HG02943 (cell line): ENCODE data around the gene SLC5A9.
"Not testable (repeated sequence)": the region's sequence is repeated elsewhere in the genome, so short reads cannot be mapped to it uniquely, and the experiment has no call there.

Source experiments
- ATAC-seq: cut with Tn5 transposase; IDR thresholded peaks from one replicate; pipeline ENCODE4 v1.9.1; 2021; ENCODE audit warnings: mild to moderate bottlenecking, low read depth, moderate library complexity; ENCODE audit not compliant: unreplicated experiment

Gene SLC5A9

DNA sequence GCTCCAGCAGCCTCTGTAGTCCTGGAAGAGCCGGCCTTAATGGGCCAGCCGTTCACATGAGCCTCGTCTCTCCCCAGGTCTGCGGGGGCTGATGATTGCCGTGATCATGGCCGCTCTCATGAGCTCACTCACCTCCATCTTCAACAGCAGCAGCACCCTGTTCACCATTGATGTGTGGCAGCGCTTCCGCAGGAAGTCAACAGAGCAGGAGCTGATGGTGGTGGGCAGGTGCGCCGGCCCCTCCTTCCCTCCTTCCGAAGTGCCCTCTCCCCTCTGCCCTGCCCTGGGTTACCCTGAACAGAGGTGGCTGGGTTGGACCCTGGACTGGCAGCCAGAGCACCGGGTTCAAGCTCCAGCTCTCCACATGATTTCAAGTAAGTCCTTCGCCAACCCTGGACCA lies 13.1 kb downstream of the SLC5A9 start:
- ATAC-seq, result no peak

DNA sequence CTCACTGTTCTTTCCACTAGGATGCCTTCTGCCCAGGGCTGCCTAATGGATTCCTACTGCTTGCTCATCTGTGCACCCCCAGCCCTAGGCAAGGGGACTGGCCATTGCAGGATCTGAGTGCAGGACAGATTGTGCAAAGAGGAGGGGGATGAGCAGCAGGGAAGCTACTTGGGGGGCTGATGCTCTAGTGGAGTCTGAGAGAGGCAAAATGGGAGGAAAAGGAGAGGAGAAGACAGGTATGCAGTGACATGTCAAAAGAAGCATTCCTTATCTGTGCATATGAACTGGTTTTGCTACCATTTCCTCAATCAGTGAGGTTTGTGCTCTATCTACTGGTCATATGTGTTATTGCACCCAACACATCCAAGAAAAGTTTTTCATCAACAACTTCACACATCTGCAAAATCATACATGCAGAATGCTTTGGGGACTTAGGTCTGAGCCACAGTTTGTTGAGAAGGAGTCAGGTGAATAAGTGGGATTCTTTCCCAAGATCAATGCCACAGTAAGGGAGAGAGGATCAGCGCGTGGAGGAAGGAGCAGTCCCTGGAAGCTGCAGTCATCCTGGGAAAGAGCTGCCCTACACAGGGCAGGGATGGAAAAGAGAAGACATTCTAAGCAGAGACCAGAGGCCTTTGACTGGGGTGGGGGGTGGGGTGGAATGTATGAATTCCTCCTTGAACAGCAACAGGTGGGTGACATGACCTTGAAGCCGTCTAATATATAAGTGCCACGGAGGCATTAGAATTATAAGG lies 14.4 kb downstream of the SLC5A9 start:
- no peak for ATAC-seq

DNA sequence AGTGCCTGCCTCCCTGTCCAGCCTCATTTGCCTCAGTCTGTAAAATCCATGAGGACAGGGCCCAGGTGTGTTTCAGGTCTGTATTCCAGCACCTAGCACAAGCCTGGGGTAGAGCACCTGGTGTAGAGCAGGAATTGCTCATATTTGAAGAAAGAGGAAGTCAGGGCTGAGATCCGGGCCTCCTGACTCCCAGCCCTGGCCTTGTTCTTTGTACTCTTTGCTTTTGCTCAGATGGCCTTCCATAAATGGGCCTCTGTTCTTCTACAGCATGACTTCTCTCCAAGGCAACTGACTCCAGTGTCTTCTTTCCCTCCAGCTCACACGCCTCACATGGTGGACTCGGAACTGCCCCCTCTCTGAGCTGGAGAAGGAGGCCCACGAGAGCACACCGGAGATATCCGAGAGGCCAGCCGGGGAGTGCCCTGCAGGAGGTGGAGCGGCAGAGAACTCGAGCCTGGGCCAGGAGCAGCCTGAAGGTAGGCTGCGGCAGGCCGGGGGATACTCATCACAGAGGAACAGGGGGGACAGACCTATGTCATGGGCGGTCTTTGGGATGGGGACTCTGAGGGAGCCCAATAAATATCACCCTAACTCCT lies 19.7 kb downstream of the SLC5A9 start:
- ATAC-seq, result no peak

DNA sequence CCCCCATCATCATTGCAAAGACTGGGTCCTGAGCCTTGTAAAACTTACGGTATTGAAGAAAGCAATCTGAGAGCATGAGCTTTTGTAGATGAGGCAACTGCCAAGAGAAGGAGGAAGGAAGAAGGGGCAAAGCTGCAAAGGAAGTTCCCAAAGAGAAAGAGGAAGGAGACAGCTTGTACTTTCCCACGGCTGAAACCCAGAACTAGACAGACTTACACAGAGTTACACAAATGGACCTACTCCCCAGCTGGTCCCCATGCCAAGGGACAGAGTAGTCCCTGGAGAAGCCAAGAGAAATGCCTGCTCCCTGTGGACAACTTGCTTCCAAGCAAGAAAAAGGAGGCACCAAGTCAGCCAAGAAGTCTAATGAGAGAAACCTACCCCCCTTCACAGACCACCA lies 22.6 kb downstream of the SLC5A9 start:
- no peak for ATAC-seq

DNA sequence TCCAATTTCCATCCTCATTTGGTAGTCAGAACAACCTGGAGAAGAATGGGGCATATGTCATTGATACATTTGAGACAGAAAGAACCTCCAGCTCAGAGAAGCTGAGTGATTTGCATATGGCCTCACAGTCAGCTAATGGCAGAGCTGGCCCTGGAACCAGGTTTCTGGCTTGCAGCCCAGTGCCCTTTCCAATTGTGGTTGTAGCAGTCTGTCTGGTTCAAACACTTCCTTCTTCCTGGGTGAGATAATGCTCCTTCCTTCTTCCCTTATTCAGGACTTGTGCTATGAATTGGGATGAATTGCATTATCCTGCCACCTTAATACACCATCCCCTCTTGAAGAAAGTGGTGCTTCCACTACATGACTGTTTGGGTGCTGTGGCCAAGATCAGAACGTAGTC lies 24.2 kb downstream of the SLC5A9 start:
- no peak for ATAC-seq

DNA sequence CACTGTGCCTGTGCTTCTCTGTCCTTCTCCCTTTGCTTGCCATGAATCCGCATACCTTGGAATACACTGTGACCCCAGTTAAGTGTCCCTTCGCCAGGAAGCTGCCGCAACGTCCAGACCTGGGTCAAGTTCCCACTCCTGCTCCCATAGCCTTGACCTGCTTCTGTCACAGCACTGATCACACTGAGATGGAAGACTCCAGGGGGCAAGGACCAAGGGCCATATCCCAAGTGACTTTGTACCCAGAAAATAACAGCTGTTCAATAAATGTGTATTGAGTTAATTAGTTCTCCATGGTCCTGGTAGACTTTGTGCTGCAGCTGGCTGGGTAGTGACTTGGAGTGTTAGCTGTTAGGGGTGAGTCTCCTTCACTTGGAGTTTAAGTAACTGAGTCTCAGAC lies 25.8 kb downstream of the SLC5A9 start:
- no peak for ATAC-seq

DNA sequence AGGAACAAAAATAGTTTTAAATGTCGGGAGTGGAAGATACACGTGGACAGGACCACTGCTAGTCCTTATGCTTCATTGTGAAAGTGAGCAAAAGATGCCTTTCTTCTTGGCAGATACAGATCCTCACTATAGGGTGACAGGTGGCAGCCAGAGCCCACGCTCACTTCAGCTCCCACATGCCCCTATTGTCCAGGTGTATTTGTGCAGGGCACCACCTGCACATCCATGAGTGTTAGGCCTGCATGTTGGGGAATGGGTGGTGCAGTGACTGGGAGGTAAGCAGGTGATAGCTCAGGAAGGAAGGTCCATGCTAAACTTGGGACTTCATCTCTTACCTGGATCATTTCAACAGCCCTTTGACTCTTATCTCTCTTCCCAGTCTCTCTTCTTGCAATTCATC lies 27.4 kb downstream of the SLC5A9 start:
- no peak for ATAC-seq

DNA sequence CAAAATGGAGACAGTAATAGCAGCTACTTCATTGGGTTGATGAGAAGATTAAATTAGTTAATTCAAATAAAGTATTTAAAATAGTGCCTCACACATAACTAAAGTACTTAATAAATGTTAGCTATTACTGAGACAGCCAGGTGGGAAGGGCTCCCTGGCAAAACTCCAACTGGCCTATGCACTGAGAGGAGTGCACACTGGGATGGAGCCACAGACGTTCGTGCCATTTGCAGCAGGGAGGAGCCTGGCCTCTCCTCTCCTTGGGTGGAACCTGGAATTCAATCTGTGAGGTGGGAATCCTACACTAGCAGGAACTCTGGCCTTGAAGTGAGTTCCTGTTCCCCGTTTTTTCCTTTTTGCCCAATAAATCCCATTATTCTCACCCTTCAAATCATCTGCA lies 28.1 kb downstream of the SLC5A9 start:
- ATAC-seq, result no peak

DNA sequence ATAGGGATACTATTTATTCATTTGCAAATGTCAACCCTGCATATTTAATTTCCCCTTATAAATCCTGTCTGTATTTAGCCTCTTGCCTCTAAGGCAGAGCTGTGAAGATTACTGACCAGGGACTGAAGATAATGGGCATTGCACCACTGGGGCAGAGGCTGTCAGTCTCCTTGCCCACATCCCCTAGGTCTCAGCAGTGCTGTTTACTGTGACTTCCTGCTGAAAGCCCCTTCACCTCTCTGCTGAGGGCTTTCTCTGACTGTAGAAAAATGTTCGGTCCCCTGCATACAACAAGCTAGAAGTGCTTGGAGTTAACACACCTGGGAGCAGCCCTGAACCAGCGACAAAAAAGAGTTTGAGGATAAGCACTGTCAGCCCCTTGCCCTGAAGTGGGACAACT lies 28.8 kb downstream of the SLC5A9 start:
- ATAC-seq, result no peak

DNA sequence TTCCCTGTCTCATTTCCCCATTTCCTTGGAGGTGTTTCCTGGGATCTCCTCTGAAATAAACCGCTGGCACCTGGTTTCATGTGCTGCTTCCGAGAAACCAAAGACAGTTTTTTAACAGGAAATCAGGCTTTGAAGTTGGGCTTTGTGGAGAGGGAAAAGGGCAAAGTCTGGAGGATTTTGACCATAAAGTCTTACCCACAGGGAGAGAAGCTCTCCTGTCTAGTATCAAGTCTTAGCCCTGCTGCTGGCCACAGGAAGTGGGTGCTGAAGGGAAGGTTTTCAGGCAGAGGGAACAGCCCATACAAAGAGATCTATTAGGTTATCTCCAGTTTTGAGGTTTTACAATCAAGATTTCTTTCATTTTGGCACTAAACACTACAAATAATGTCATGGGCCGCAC lies 29.3 kb downstream of the SLC5A9 start:
- ATAC-seq, result no peak

DNA sequence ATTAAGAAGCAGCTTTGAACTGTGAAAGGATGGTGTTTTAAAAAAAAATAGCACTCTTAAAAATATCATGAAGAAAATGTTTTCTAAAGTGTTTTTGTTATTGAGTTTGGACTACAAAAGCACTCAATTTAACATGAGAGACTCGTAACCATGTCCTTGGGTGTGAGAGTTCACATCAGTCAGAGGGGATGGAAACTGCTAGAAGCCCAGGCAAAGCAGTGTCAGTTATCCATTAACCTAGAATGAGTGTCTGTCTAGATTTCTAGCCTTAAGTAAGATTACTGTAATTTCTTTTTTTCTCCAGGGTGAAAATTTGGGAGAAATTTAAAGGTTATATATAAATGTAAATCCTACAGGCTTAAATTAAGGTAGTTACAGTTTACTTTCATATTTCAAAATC lies 31.7 kb downstream of the SLC5A9 start:
- no peak for ATAC-seq

DNA sequence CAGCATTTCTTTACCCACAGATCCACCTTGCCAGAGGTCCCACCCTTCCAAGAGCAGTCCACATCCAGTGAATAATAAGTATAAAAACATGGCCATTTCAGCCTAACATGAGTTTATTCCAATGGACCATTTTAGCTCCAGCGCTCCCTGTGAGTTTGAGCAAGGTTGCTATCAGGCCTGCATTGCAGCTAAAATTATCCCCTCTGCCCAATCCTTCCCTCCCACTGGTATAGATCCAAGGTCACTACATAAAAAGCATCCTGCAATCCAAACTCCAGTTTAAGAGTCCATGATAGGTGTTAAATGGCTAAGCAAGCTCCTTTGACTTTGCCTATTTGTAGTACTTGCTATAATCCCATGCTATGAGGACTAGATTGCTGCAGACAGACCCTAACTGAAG lies 35.6 kb downstream of the SLC5A9 start:
- no peak for ATAC-seq

DNA sequence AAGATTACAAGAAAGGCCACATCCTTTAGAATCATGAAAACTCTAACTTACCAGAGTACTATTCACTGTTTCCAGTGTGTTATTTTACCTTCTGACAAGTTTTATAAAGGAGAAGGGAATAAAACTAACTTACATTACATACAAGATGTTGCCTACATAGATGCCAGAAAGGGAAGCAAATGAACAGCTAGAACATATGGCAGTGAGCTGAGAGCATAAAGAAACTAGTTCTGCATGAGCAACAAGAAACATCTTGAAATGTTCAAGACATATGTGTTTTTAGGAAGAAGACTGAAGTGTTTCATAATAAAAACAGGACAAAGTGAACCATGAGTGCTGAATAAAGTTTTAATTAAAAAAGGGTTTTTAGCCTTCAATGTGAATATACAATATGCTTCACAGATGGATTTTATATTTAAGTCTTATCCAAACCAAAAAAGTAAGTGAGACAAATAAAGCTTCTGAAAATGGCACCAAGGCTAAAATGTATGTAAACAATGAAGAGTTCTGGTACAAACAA lies 39.4 kb downstream of the SLC5A9 start:
- ATAC-seq, result no peak

DNA sequence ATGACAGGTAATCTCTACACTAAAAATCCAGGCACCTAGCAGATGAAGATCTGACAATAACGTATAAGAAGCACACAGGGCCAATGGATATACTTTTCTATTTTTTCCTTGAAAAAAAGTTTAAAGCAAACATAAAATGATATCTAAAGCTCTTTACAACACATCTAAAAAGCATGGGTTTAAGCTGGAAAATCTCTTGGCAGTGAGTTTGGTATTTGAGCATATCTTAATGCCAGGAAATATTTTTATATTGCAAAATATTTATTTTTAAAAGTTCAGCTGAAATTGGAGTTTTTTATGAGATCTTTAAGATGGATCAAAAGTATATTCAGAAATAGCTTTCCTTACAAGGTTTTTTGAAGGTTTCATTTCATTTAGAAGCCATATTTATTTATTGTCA lies 40.5 kb downstream of the SLC5A9 start:
- ATAC-seq, result no peak

DNA sequence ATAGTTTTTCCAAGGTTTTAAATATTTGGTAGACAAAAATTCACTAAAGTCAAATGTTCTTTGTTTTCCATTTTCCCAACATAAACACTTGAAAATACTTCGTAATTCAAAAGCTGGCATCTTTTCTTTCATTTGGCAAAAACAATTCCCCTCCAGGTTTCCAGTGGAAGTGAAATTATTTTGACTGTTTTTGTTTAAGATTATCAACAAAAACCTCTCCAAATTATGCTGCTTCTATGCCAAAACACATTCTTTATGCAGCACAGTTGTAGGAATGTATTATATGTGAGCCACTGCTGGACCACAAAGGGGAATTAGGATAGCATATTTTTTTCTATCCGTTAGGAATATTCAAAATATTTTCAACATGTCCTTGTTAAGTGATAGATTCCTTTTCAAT lies 44.1 kb downstream of the SLC5A9 start:
- ATAC-seq, result no peak

DNA sequence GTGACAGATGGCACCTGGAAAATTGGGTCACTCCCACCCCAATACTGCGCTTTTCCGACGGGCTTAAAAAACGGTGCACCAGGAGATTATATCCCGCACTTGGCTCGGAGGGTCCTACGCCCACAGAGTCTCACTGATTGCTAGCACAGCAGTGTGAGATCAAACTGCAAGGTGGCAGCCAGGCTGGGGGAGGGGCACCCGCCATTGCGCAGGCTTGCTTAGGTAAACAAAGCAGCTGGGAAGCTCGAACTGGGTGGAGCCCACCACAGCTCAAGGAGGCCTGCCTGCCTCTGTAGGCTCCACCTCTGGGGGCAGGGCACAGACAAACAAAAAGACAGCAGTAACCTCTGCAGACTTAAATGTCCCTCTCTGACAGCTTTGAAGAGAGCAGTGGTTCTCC lies 54.9 kb downstream of the SLC5A9 start:
- not testable (repeated sequence) for ATAC-seq

DNA sequence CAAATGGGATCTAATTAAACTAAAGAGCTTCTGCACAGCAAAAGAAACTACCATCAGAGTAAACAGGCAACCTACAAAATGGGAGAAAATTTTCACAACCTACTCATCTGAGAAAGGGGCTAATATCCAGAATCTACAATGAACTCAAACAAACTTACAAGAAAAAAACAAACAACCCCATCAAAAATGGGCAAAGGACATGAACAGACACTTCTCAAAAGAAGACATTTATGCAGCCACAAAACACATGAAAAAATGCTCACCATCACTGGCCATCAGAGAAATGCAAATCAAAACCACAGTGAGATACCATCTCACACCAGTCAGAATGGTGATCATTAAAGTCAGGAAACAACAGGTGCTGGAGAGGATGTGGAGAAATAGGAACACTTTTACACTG lies 59.8 kb downstream of the SLC5A9 start:
- not testable (repeated sequence) for ATAC-seq

DNA sequence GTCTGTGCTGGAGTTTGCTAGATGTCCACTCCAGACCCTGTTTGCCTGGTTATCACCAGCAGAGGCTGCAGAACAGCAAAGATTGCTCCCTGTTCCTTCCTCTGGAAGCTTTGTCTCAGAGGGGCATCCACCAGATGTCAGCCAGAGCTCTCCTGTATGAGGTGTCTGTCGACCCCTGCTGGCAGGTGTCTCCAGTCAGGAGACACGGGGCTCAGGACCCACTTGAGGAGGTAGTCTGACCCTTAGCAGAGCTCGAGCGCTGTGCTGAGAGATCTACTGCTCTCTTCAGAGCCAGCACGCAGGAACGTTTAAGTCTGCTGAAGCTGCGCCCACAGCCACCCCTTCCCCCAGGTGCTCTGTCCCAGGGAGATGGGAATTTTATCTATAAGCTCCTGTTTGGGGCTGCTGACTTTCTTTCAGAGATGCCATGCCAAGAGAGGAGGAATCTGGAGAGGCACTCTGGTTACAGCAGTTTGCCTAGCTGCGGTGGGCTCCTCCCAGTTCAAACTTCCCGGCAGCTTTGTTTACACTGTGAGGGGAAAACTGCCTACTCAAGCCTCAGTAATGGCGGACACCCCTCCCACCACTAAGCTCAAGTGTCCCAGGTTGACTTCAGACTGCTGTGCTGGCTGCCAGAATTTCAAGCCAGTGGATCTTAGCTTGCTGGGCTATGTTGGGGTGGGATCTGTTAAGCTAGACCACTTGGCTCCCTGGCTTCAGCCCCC lies 62.3 kb downstream of the SLC5A9 start:
- not testable (repeated sequence) for ATAC-seq

DNA sequence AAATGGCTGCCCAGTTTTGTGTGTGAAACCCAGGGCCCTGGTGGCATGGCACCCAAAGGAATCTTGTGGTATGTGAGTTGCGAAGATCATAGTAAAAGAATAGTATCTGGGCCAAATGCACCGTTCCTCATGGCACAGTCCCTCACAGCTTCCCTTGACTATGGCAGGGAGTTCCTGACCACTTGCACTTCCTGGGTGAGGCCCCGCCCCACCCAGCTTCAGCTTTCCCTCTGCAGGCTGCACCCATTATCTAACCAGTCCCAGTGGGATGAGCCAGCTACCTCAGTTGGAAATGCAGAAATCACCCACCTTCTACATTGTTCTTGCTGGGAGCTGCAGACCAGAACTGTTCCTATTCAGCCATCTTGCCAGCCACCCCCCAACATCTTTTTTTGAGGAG lies 63.0 kb downstream of the SLC5A9 start:
- ATAC-seq, result no peak

DNA sequence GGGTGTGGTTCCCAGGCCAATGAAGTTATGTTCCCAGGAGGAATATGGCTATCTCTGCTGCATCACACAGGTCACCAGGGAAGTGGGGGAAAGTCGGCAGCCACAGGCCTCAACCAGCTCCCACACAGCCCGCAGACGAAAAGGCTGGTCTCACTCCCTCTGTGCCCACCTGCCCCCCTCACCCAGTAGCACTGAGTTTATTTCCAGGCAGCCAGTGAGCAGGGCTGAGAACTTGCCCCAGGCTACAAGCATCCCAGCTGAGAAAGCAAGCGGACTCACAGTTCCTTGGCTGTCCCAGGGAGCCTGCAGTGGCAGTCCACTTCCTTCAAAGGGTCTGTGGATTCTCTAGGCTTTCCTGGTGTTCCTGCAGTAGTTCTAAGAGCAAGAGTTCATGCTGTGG lies 68.9 kb downstream of the SLC5A9 start:
- ATAC-seq, result no peak

DNA sequence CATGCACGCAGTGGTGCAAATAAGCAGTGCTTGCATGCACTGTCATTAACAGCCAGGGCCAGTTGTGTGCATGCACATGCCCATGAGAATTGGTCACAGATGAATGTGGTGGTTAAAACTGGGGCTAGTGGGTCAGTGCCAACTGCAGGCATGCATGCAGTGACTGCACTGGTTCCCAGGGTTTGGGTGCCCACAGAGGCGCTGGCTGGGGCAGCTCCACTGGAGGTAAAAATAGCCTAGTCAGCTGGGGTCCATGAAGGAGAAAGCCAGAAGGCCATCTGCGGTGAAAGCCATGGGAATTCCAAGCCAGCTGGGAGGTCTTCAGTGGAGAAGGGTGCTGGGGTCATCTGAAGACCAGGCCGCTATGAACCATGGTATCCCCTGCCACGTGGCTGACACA lies 70.2 kb downstream of the SLC5A9 start:
- ATAC-seq, result no peak

DNA sequence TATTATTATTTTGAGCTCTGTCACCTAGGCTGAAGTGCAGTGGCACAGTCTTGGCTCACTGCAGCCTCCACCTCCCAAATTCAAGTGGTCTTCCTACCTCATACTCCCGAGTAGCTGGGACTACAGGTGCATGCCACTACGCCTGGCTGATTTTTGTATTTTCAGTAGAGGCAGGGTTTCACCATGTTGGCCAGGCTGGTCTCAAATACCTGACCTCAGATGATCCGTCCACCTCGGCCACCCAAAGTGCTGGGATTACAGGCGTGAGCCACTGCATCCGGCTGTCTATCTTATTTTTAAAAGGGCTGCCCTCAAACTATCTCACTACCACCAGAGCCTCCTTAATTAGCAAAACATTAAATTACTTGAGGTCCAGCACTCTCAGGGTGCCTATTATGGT lies 71.6 kb downstream of the SLC5A9 start:
- ATAC-seq, result not testable (repeated sequence)
